Lung (tissue), 12 donors: ENCODE measurements around the gene GPRC5A. TPM values are rescaled to one million over a fixed set of nuclear protein-coding genes. Genes with fewer than 3 reads are reported as not detected.

Experiments used
- ATAC-seq: fragments of 200-7000 bp; cut with Tn5 transposase; one replicate; pipeline ENCODE4 v1.9.1; 2020; ENCODE audit warnings: moderate number of reproducible peaks; ENCODE audit not compliant: insufficient read depth, low FRiP score
- DNase-seq, 3 donors: peaks; one replicate each; pipeline ENCODE4 v3.0.0-alpha.2; 2013 to 2017
- H3K27ac ChIP-seq, 2 donors: one replicate each; pipeline ENCODE4 v1.5.1; 2013; ENCODE audit warnings: mild to moderate bottlenecking in 2 of 2, moderate library complexity in 2 of 2, control low read depth in 1 of 2, inconsistent platforms in 1 of 2, low read depth in 1 of 2, low read length in 1 of 2
- H3K27me3 ChIP-seq, 3 donors: one replicate each; pipeline ENCODE4 v1.5.1; 2013; ENCODE audit warnings: low read length in 2 of 3; ENCODE audit not compliant: control insufficient read depth in 3 of 3, insufficient read depth in 3 of 3
- H3K36me3 ChIP-seq, 4 donors: one replicate each; pipeline ENCODE4 v1.5.1; 2013; ENCODE audit warnings: low read length in 4 of 4, mild to moderate bottlenecking in 1 of 4, moderate library complexity in 1 of 4; ENCODE audit not compliant: control insufficient read depth in 4 of 4, insufficient read depth in 4 of 4
- H3K4me1 ChIP-seq, 5 donors: one replicate each; pipeline ENCODE4 v1.5.1; 2013; ENCODE audit warnings: low read length in 5 of 5, mild to moderate bottlenecking in 2 of 5, moderate library complexity in 1 of 5; ENCODE audit not compliant: control insufficient read depth in 5 of 5, insufficient read depth in 5 of 5
- H3K4me3 ChIP-seq: one replicate; pipeline ENCODE4 v1.5.1; 2013; ENCODE audit warnings: mild to moderate bottlenecking, control low read depth, moderate library complexity
- H3K9ac ChIP-seq, 2 donors: one replicate each; pipeline ENCODE4 v1.5.1; 2013; ENCODE audit warnings: low read length in 2 of 2, control low read depth in 1 of 2; ENCODE audit not compliant: insufficient read depth in 1 of 2
- H3K9me3 ChIP-seq, 4 donors: one replicate each; pipeline ENCODE4 v1.5.1; 2013; ENCODE audit warnings: low read length in 3 of 4, mild to moderate bottlenecking in 1 of 4, moderate library complexity in 1 of 4; ENCODE audit not compliant: control insufficient read depth in 4 of 4, insufficient read depth in 3 of 4
- CTCF ChIP-seq: IDR thresholded peaks from 2 replicates; pipeline ENCODE4 v1.5.1; 2012; ENCODE audit warnings: mild to moderate bottlenecking; ENCODE audit errors: control extremely low read depth, extremely low read depth
- WGBS, 2 donors: extraction: QIAGEN DNeasy Blood & Tissue Kit; methylation state at CpG; one replicate each; pipeline ENCODE4 v1.1.7; 2013; 5-methylcytosine and 5-hydroxymethylcytosine counted together
- polyA plus RNA-seq, 2 donors: library from polyadenylated mRNA; stranded (reverse); fragments of 200-250 nt; gene quantifications; one replicate each; pipeline ENCODE4 v1.2.1, GENCODE V29; 2013
- total RNA-seq, 2 donors: library from RNA; depleted of rRNA in 1 of 2; stranded (reverse); fragments of >200 nt in 1 of 2; gene quantifications; one replicate each; pipeline ENCODE4 v1.2.1, GENCODE V29; 2014 to 2021
- donor health status: control.
- donor health status: control.
- donor health status: Bipolar disorder and iron deficiency.
- donor health status: healthy.
- donor health status: DM: yes; HTN: yes; CAD: no.

Gene GPRC5A
- total and polyA plus RNA-seq, 4 donors: 117 to 418 (median 172) TPM

- no peak for DNase-seq
- 86 to 89% methylated on average over 4 of the region's 4 CpGs for WGBS, 2 donors
- TF ChIP-seq CTCF: no peak
Observed at GRCh38 chr12:12947902-12948301, 56.5 kb downstream of the GPRC5A start.

GRCh38 chr12:12951504-12951903 lies 60.1 kb downstream of the GPRC5A start:
- H3K9me3 ChIP-seq: peaks cover 0 to 2% (median 0%) of the 10 kb centered on the region in 4 donors
- H3K27me3 ChIP-seq: no peaks in the 10 kb centered on the region
- ATAC-seq (no peak), DNase-seq (no peak)
- no peak overlapping the region for H3K27ac ChIP-seq
- 90 to 94% methylated on average over 1 of the region's 1 CpG for WGBS, 2 donors
- H3K4me3 ChIP-seq: no peak overlapping the region
- H3K36me3 ChIP-seq: no peaks in the 10 kb centered on the region
- no peak overlapping the region for H3K9ac ChIP-seq
- H3K4me1 ChIP-seq: no peaks in the 10 kb centered on the region
- no peak for TF ChIP-seq CTCF

More at GRCh38 chr12:12947902-12948301, 56.5 kb downstream of the GPRC5A start:
- Histone ChIP-seq H3K4me1 (peaks cover 0 to 2% (median 0%) of the 10 kb centered on the region in 5 donors), H3K4me3 (no peak overlapping the region), H3K9ac (no peak overlapping the region), H3K27ac (no peak overlapping the region), H3K27me3 (no peaks in the 10 kb centered on the region), H3K9me3 (peaks cover 0 to 2% (median 0%) of the 10 kb centered on the region in 4 donors), H3K36me3 (no peaks in the 10 kb centered on the region)
- ATAC-seq: no peak

- Histone ChIP-seq H3K4me1 (no peaks in the 10 kb centered on the region), H3K4me3 (no peak within 1 kb of the TSS), H3K27ac (no peak within 1 kb of the TSS), H3K9me3 (peaks cover 0 to 2% (median 0%) of the 10 kb centered on the region in 4 donors), H3K36me3 (no peaks in the 10 kb centered on the region), H3K27me3 (no peaks in the 10 kb centered on the region), H3K9ac (no peak within 1 kb of the TSS)
- ATAC-seq: no peak
- TF ChIP-seq CTCF: no peak
- no peak for DNase-seq
- 96% methylated on average over 6 of the region's 6 CpGs for WGBS, 2 donors
Observed at GRCh38 chr12:12952036-12952435, 60.7 kb downstream of the GPRC5A start, which contains the start of gene GPRC5D. Gene GPRC5D (minus strand): TSS chr12:12952170. CDS start chr12:12950384, 1,786 bp downstream.

GRCh38 chr12:12954356-12954755 lies 63.0 kb downstream of the GPRC5A start:
- Histone ChIP-seq H3K4me3 (no peak overlapping the region), H3K27ac (no peak overlapping the region), H3K9me3 (peaks cover 0 to 1% (median 0%) of the 10 kb centered on the region in 4 donors), H3K36me3 (no peaks in the 10 kb centered on the region), H3K9ac (no peak overlapping the region), H3K4me1 (no peaks in the 10 kb centered on the region), H3K27me3 (no peaks in the 10 kb centered on the region)
- ATAC-seq: no peak
- DNase-seq: no peak
- WGBS, 2 donors: 79 to 87% methylated on average over 4 of the region's 4 CpGs
- TF ChIP-seq CTCF: no peak
